ENCODE data around the gene NEURL2.

Gene NEURL2

DNA sequence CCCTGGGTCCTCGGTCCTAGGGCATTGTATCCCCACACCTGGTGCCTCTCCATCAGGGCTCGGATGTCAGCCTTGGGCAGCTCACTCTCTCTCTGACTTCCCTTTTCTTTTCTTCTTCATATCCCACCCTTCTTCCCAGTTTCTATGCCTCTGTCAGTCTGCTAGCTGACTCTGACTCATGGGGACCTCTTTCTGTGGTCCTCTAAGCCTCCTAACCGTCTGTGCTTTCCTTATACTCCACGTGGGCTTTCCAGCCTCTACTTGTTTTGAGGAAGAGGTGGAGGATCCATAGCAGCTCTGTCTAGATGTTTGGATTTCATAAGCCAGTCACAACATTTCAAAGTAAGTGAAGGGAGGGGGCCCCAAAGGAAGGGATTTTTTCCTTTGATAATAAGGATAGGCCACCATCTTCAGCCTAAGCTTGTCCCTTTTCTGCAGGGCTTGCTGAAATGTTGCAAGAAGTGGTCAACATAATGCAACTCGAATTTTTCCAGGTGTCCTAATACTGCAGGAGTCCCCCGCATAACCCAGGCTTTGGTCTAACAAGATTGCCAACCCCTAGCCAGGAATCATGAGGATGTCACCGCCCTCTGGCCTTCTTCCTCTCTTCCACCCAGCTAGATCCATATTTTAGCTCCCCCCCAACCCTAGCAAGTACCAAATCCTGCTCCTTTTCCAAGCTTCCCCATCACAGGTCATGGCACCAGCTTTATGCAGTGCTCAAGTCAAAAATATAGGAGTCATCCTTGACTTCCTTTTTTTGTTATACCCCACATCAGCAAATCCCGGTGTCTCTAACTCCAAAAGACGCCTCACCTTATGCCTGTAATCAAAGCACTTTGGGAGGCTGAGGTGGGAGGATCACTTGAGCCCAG lies 29.7 kb upstream of the NEURL2 start:
- in situ Hi-C loops (cut with HindIII; ENCODE audit: low sequenced_read_pairs), result no loop called here

DNA sequence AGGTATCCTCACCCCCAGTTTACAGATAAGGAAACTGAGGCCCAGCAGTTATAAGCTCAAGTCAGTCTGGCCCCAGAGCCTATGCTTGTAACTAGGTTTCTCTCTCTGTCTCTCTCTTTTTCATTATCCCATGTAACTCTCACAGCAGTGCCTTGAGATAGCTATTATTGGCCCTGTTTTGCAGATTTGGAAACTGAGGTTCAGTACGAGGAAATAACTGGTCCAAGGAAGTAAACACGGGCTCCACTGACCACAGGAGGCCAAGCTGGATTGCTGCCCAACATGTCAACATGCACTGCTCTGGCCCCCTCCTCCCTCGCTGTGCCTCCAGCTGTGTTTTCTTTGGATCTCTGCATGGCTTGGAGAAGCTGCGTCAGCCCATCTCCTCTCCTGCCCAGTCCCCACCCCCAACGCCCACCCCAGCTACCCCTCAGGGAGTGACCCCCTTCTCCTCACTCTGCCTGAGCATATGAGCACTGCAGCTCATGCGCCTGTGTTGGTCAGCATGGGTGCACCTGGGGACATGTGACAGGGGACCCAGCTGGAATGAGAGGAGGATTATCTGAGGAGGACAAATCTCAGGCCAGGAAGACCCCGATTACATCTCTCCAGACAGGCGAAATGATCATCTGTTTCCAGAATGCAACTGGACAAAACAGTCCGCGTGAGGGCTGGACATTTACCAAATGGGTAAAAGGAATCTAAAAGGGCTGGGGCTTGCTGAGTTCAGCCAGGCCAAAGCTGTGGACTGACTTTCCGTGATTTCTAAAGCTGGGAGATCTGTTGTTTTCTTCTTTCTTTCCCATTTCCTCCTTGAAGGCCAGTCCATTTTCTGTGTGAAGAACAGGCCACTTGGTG lies 28.8 kb upstream of the NEURL2 start:
- in situ Hi-C loops (cut with HindIII; ENCODE audit: low sequenced_read_pairs), result no loop called here

- in situ Hi-C loops (cut with HindIII; ENCODE audit: low sequenced_read_pairs), result no loop called here
These were observed 27.9 kb upstream of the NEURL2 start for GRCh38 chr20:45918779-45919537.

DNA sequence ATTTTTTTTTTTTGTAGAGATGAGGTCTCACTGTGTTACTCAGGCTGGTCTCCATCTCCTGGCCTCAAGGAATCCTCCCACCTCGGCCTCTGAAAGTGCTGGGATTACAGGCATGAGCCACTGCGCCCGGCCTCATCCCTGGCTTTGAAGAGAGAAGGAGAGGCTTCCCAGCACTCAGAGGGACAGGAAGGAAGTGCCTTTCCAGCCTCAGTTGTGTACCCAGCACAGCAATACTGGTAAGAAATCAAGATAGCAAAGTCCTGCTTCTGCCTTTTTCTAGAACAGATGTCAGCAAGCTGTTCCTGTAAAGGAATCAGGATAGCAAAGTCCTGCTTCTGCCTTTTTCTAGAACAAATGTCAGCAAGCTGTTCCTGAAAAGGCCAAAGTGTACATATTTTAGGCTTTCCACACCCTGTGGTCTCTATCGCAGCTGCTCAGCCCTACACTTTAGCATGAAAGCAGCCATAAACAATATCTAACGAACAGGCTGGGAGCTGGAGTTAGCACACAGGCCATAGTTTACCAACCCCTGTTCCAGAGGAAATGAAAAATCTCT lies 27.3 kb upstream of the NEURL2 start:
- in situ Hi-C loops (cut with HindIII; ENCODE audit: low sequenced_read_pairs), result no loop called here

DNA sequence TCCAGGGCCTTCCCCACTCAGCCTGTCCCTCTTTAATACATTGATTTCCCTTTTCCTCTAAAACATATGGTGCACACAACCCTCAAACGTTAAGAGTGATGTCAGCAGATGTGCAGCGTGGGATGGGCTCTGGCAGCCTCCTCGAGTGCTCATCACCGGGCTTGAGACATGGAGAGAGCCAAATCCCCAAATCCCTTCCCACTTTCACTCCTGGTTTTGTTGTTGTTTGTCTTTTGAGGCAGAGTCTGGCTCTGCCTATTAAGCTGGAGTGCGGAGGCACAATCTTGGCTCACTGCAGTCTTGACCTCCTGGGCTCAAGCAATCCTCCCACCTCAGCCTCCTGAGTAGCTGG lies 26.8 kb upstream of the NEURL2 start:
- in situ Hi-C loops (cut with HindIII; ENCODE audit: low sequenced_read_pairs), result no loop called here

DNA sequence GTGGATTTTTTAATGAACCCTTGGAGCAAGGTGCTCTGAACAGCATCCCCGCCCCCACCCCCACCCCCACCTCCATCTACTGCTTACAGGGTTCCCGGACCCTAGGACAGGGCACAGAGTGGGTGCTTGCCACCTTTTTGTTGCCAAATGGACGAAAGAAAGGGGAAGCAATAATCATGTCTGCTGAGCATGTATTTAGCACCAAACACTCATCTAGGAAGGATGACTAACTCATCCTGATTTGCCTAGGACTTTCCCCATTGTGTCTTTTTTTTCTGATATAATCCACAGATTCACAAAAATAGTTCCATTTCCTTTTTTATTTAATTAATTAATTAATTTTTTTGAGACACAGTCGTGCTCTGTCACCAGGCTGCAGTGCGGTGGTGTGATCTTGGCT lies 22.1 kb upstream of the NEURL2 start:
- in situ Hi-C loops (cut with HindIII; ENCODE audit: low sequenced_read_pairs), result no loop called here

DNA sequence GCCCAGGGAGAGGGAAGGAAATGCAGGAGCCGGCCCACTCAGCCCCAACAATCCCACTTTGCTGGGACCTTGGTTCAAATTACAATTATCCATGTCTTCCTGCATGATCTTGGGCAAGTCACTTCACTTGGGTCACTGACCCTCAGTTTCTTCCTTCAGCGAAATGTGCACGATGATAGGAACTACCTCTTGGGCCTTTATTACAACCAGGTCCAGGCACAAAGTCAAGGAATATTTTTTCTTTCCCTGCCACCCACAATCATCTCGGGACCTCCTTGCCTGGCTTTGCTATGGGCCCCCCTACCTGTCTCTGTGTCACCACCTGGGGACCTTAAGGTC lies 21.3 kb upstream of the NEURL2 start:
- in situ Hi-C loops (cut with HindIII; ENCODE audit: low sequenced_read_pairs), result no loop called here

DNA sequence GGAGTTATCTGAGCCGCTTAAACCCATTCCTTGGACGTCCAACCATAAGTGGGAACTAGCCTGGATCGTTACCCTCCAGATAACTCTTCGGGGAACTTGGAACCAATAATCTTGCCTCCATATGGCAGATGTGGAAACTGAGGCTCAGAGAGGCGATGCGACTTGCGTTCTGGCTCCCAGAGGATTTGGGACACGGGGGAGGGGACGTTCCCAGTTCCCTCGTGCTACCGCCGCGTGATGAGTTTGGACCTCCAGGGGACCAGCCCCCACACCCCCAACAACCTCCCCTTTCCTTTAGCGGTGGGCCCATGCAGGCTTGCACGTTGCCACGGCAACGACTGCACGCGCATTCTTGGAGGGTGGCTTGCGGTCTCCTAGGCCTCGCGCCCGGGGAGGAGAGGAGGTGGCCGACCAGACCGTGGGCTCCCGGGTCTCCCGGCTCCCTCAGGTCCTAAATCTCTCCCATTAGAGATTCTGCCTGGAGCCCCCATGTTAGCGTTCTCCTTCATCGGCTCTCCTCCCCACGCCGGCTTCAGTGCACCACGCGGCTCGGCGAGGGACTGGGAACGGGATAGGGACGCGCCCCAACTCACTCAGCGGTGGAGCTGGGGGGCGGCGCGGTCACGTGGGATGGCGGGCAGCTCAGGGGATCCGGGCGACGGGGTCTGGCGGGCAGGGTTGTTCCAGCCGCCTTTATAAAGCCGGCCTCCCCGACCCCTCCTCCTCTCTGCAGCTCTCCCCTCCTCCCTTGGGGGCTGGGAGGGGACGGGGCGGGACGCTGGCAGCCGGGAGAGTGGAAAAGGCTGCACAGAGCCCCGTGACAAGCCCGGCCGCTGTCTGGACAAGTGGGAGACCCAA lies 20.7 kb upstream of the NEURL2 start, which contains the start of gene PLTP:
TSS of gene PLTP (minus strand) at position 670 of the 858 bp plus-strand sequence. CDS start 703 bp downstream, outside the sequence.
- in situ Hi-C loops (cut with HindIII; ENCODE audit: low sequenced_read_pairs), result no loop called here

- in situ Hi-C loops (cut with HindIII; ENCODE audit: low sequenced_read_pairs), result no loop called here
These were observed 19.9 kb upstream of the NEURL2 start for GRCh38 chr20:45910670-45911485.

- in situ Hi-C loops (cut with HindIII; ENCODE audit: low sequenced_read_pairs), result no loop called here
These were observed 19.0 kb upstream of the NEURL2 start for GRCh38 chr20:45909817-45910669.

- in situ Hi-C loops (cut with HindIII; ENCODE audit: low sequenced_read_pairs), result no loop called here
These were observed 18.4 kb upstream of the NEURL2 start for GRCh38 chr20:45909336-45909808.

- in situ Hi-C loops (cut with HindIII; ENCODE audit: low sequenced_read_pairs), result no loop called here
These were observed 17.1 kb upstream of the NEURL2 start for GRCh38 chr20:45908084-45908483.

- in situ Hi-C loops (cut with HindIII; ENCODE audit: low sequenced_read_pairs), result no loop called here
These were observed 16.4 kb upstream of the NEURL2 start for GRCh38 chr20:45907219-45907948.

GRCh38 chr20:45905505-45906079 lies 14.6 kb upstream of the NEURL2 start:
- in situ Hi-C loops (cut with HindIII; ENCODE audit: low sequenced_read_pairs), result no loop called here

DNA sequence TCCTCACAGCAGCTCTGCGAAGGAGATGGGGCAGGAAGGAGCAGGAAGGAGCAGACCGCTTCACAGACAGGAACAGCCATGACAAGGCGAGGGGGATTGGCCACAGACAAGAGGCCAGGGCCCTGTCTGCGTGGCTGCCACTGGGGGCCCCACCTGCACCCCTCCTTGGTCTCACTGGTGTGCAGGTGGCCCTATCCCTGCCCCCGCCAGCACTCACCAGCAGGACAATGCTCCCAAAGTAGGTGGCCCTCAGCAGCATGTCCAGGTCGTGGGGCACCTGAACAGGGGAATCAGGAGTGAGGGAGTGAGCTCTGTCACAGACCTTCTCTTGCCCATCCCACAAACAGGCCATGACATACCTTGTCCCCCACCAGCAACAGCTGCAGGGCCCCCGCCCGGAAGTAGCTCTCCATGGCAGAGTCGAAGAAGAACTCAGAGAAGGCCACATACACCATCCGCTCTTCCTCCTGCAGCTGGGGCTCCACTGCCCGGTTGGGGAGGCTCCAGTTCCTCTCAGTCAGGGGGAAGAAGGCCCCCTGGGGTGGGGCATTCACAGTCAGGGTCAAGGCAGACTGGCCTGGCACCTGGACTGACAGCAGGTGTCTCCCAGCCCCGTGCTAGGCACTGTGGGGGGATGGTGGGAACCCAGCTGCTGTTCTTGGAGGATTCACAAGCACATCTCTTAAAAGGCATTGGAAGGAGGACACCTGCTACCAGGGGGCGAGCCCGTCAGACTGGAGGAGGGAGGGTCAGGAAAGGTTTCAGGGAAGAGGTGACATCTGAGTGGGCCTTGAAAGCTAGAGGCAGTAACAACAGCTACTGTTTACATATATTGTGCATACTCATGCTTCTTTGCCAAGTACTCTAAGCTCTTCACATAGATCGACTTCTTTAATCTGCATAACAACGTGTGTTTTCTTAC lies 13.8 kb upstream of the NEURL2 start:
- in situ Hi-C loops (cut with HindIII; ENCODE audit: low sequenced_read_pairs), result no loop called here

DNA sequence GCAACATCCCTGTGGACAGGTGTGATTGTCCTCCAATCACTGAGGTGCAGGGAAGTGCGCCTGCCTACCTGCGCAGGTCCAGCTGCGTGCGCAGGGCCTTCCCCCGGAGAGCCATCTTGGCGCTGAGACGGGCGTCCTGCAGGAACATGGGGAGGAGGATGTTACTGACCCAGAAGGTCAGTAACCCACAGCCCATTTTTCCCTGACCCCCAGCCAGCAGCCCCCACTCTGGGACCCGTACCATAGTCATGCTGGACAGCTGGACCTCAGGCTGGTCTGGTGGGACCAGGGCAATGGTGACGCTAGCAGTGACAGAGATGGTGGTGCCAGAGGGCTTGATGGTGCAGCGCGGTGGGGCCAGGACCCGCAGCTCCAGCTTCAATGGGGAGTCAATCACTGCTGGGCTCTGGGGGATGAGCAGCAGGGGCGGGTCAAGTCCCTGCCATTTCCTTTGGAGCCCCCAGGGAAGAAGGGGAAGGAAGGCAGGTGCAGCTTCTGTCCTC lies 11.2 kb upstream of the NEURL2 start:
- in situ Hi-C loops (cut with HindIII; ENCODE audit: low sequenced_read_pairs), result no loop called here

Data from endothelial cell of hepatic sinusoid (primary cell).